LNCAP (cell line): ENCODE data around the gene MAP3K4.

ENCODE experiments used
- CTCF ChIP-seq: fragments of 450-650 bp; IDR thresholded peaks from 2 replicates; pipeline ENCODE4 v1.5.1; 2017; ENCODE audit warnings: mild to moderate bottlenecking

The MAP3K4 gene

GRCh38 chr6:160955508-160956295 lies 35.9 kb upstream of the MAP3K4 start:
- no peak for TF ChIP-seq CTCF

- no peak for TF ChIP-seq CTCF
These were observed 35.1 kb upstream of the MAP3K4 start for GRCh38 chr6:160956300-160957035.

GRCh38 chr6:160959726-160960435 lies 31.7 kb upstream of the MAP3K4 start:
- no peak for TF ChIP-seq CTCF

- no peak for TF ChIP-seq CTCF
These were observed 30.7 kb upstream of the MAP3K4 start for GRCh38 chr6:160960839-160961238.

GRCh38 chr6:160962835-160963623 lies 28.5 kb upstream of the MAP3K4 start:
- TF ChIP-seq CTCF, result no peak

- no peak for TF ChIP-seq CTCF
These were observed 27.9 kb upstream of the MAP3K4 start for GRCh38 chr6:160963651-160964050.

- no peak for TF ChIP-seq CTCF
These were observed 25.7 kb upstream of the MAP3K4 start for GRCh38 chr6:160965893-160966292.
